D721Med (cell line): ENCODE results near the gene HEXIM2.

Experiments
- DNase-seq: peaks from one replicate; pipeline ENCODE4 v3.0.0; 2011; ENCODE audit warnings: low spot score; ENCODE audit not compliant: insufficient read length
- FAIRE-seq: peaks from 2 replicates; lab custom pipeline; 2011; peaks lifted over from hg19 to GRCh38; lab: Jason Lieb, UNC
- TF ChIP-seq, protein P1 (sequence below): IDR thresholded peaks from 2 replicates; pipeline ENCODE4 v1.5.1; 2012; ENCODE audit warnings: mild to moderate bottlenecking, control low read depth; ENCODE audit not compliant: insufficient read depth; ENCODE audit errors: missing control alignments

Gene HEXIM2

DNA sequence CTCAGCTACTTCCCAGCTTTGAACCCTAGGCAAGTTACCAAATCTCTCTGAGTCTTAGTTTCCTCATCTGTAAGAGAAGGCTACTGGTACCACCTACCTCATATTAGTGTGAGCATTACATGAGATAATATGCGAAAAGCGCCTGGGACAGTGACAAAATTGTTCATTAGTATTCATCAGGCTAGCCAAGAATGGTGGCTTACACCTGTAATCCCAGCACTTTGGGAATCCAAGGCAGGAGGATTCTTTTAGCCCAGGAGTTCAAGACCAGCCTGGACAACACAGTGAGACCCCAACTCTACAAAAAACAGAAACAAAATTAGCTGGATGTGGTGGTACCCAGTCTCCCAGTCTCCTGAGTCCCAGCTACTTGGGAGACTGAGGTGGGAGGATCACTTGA lies 32.7 kb upstream of the HEXIM2 start:
- TF ChIP-seq, protein P1, sequence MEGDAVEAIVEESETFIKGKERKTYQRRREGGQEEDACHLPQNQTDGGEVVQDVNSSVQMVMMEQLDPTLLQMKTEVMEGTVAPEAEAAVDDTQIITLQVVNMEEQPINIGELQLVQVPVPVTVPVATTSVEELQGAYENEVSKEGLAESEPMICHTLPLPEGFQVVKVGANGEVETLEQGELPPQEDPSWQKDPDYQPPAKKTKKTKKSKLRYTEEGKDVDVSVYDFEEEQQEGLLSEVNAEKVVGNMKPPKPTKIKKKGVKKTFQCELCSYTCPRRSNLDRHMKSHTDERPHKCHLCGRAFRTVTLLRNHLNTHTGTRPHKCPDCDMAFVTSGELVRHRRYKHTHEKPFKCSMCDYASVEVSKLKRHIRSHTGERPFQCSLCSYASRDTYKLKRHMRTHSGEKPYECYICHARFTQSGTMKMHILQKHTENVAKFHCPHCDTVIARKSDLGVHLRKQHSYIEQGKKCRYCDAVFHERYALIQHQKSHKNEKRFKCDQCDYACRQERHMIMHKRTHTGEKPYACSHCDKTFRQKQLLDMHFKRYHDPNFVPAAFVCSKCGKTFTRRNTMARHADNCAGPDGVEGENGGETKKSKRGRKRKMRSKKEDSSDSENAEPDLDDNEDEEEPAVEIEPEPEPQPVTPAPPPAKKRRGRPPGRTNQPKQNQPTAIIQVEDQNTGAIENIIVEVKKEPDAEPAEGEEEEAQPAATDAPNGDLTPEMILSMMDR = no peak
- no peak for DNase-seq

DNA sequence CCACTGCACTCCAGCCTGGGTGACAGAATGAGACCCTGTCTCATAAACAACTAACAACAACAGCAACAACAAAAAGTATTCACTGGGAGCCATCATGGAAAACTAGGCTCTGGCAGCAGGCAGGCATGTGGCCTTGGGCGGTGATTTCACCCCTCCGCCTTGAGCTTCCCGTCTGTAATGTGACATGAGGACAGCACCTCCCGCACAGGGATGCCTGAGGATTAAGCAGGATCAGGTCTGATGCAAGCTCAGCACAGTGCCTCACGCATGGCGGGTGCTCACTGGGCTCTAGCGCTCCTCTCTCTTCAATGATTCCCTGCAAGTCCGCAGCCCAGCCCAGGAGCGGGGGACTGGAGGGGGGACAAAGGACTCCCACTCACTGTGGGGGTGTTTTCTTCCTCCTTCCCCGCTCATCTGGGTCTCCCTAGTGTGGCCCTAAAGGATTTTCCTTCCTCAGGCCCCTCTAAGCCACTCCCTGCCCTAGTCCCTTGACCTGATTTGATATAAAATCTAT lies 32.2 kb upstream of the HEXIM2 start:
- FAIRE-seq = peak; percentile 51
- TF ChIP-seq, protein P1 = no peak
- peak; percentile 90 for DNase-seq

More for the DNA sequence above, 32.7 kb upstream of the HEXIM2 start:
- FAIRE-seq = no peak

DNA sequence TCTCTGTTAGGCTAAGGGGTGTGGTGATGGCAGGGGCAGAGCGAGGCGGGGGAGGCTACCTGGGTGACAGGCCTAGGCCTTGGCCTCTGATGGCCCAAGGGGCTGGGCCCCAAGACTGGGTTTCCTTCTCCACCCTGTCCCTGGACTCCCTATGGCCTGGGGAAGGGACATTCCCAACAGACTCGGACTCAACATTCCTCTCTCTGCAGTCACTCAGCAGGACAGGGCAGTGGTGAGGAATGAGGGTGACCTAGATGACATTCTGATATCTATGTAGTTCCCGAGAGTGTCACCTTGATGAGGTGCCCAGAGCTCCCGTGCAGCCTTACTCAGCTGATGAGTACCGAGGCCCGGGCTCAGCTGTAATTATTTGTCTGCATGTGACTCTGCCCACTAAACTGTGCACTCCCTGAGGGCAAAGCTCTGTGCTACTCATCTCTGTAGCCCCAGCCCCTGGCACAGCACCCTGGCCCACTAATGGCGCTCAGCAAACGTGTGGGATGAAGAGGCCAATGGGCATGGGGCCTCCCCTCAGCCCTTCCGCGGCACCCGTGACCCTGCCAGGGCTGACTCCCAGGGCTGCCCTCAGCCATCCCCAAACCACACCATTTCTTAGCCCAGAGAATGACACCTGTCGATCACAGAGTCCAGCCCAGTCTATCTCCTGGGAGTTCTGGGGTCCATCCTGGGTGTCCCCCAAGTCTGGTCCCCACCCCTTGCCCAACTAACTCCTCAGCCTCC lies 31.6 kb upstream of the HEXIM2 start:
- no peak for DNase-seq
- TF ChIP-seq, protein P1 = no peak
- no peak for FAIRE-seq

DNA sequence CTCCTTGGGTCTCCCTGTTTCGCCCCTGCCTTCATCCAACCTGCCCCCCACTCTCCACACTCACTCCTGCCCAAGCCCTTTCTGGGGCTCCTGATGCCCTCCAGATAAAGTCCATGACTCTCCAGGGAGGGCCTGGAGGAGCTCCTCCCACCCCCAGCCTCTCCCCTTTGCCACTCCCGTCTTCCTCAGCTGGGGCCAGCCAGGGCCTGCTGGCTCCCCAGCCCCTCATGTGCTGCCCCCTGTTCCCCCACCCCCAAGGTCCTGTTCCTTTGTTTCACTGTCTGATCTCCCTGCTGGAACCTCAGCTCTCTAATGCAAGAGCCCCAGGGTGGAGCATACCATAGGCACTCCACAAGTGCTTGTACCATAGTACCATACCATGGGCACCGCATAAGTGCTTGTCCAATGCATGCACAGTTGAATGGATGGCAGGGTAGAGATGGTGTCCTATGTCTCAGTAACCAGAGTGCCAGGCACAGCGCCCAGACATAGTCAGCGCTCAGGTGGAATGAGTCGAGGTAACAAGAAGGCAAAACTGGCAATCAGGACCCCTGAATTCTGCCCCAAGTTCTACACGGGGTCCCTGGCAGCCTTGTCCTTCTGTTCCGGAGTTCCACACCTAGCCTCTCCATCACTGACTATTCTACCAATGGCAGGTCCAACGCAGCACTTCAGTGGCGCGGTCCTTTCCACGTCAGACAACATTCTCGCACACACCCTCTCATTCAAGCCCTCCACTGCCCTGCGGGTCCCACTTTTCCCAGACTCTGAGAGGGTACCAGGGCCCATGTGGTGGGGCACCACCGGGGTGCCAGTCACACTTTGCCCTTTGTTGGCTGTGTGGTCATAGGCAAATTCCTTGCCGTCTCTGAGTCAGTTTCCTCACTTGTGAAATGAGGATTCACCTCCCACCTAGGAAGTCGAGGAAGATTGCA lies 30.7 kb upstream of the HEXIM2 start:
- no peak for DNase-seq
- FAIRE-seq = no peak
- TF ChIP-seq, protein P1 = no peak

DNA sequence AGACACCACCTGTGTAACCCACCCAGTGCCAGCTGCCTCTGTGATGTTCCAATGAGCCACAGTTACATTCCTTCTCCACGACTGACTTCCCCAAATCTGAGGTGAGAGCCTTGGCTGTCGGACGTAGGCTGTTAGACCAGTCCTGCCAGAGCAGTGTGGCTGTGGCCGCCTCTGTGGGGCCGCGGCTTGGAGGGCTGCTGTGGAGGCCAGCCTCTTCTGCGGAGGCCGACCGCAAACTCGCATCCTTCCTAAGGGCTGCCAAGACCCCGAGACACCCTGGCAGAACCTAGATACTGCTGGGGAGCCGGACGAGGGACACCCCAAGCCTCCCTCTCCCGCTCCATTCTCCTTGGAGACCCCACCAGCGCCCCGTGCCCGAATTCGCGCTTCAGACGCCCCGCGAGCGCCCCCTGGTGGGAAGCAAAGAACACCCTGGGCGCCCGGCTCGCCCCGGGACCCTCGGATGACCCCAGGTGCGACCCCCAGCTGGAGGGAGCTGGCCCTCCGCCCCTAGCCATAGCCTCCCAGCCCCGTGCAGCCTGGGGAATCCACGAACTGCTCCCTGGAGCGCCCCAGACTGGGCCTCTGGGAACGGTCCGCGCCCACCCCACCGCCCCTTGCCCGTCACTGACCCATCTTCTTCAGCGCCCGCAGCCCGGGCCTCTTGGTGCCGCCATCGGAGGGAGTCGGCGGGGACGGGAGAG lies 29.9 kb upstream of the HEXIM2 start:
- DNase-seq (no peak), FAIRE-seq (no peak)
- TF ChIP-seq, protein P1 = peak; percentile 59

DNA sequence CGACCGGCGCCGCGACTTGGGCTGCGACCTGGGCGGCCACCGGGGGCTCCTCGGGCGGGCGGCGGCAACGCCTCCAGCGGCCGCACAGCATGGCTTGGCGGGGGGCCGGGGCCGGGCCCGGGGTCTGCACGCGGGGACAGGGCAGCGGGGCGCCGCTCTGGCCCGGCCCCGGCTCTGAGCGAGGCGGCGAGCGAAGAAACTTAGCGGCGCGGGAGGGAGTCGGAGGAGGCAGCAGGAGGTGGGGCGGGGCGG lies 29.4 kb upstream of the HEXIM2 start, which contains the start of gene PLCD3:
Gene PLCD3, minus strand, starts transcription at position 196 of the 252 bp plus-strand sequence. Its CDS starts 105 bp downstream, at position 91.
- no peak for DNase-seq
- no peak for FAIRE-seq
- TF ChIP-seq, protein P1 = no peak
